GM12872 (cell line): ENCODE results near the gene GZMH.

Source experiments
- TF ChIP-seq, protein P1 (sequence below): IDR thresholded peaks from 3 replicates; pipeline ENCODE4 v1.5.1; 2011; ENCODE audit warnings: low read depth, mild to moderate bottlenecking, low read length, moderate library complexity; ENCODE audit not compliant: insufficient read depth

The GZMH gene

GRCh38 chr14:24576771-24577170, 32.7 kb downstream of the GZMH start:
- TF ChIP-seq, protein P1, sequence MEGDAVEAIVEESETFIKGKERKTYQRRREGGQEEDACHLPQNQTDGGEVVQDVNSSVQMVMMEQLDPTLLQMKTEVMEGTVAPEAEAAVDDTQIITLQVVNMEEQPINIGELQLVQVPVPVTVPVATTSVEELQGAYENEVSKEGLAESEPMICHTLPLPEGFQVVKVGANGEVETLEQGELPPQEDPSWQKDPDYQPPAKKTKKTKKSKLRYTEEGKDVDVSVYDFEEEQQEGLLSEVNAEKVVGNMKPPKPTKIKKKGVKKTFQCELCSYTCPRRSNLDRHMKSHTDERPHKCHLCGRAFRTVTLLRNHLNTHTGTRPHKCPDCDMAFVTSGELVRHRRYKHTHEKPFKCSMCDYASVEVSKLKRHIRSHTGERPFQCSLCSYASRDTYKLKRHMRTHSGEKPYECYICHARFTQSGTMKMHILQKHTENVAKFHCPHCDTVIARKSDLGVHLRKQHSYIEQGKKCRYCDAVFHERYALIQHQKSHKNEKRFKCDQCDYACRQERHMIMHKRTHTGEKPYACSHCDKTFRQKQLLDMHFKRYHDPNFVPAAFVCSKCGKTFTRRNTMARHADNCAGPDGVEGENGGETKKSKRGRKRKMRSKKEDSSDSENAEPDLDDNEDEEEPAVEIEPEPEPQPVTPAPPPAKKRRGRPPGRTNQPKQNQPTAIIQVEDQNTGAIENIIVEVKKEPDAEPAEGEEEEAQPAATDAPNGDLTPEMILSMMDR, result no peak

DNA sequence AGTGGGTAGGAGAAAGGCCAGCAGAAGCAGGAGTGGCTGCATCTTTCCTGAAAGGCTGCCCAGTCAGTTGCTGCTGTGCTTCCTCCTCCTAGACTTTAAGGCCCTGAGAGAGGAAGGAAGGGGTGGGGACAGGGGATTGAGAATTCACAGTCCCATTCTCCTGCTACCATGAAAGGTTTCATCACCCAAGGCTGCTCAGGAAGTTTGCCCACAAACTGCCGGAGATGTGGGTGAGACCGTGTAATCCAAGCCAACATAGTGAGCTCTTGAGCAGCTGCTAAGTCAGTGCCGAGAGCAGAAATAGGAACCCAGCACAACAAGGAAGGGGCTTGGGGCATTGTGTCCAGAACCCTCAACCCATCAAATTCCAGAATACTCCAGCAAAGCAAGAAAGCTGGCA, 33.3 kb downstream of the GZMH start, which contains the start of gene CTSG:
Gene CTSG (minus strand): TSS at position 69 of the 400 bp plus-strand sequence. CDS start 27 bp downstream, at position 42.
- TF ChIP-seq, protein P1, result no peak

GRCh38 chr14:24574206-24574774, 35.2 kb downstream of the GZMH start:
- TF ChIP-seq, protein P1, result no peak

DNA sequence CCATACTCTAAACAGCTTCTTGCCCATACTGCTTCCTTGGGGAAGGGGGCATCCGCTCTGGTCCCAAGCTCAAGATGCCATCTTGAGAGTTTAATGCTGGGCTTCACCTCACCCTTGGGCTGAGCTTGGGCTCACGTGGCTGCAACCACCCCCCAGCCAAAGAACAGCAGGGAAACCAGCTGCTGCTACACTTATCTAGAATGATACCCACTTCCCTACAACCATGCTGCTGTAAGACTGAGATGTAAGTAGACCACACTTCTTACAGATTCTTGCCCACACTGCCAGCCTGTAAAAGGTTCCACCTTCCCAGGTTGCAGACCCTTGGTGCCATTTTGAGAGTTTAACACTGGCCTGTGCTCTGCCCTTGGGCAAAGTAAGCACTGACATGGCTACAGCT, 43.2 kb downstream of the GZMH start:
- TF ChIP-seq, protein P1, result no peak

DNA sequence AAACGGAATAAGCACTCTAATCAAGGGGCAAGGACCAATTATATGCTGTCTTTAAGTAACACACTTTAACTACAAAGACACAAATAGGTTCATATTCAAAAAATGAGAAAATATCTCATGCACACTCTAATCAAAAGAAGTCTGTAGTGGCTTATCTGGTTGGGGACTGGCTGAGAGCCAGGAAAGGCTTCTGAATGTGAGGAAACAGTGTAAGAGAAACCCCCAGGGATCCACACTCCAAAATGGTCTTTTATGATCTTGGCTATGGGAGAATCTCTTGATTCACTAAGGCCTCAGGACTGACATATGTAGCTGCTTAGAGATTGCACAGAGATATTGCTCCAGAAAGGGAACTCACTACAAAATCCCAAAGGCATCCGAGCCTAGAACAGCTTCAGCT, 43.7 kb downstream of the GZMH start:
- TF ChIP-seq, protein P1, result no peak

DNA sequence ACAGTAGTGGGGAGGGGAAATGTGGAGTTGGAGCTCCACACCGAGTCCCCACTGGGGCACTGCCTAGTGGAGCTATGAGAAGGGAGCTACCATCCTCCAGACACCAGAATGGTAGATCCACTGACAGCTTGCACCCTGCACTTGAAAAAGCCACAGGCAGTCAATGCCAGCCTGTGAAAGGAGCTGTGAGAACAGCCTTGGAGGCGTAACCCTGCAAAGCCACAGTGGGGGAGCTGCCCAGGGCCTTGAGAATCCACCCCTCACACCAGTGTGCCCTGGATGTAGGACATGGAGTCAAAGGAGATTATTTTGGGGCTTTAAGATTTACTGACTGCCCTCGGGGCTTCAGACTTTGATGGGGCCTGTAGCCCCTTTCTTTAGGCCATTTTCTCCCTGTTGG, 46.0 kb downstream of the GZMH start:
- TF ChIP-seq, protein P1, result no peak

- TF ChIP-seq, protein P1, result no peak
Observed at GRCh38 chr14:24556756-24557155, 52.7 kb downstream of the GZMH start.
